PFSK-1 (cell line): ENCODE data around the gene TACC3.

Experiments used
- FOXP2 ChIP-seq: optimal IDR thresholded peaks from 2 replicates; pipeline ENCODE3; 2011; ENCODE audit warnings: borderline replicate concordance, control low read depth, inconsistent platforms; ENCODE audit not compliant: insufficient read depth; ENCODE audit errors: extremely low read length, extremely low read depth
- POLR2AphosphoS5 ChIP-seq: IDR thresholded peaks from 2 replicates; pipeline ENCODE4 v1.6.1; 2012; ENCODE audit warnings: low read depth, mild to moderate bottlenecking, control low read depth, low read length, moderate library complexity
- SIN3A ChIP-seq: IDR thresholded peaks from 2 replicates; pipeline ENCODE4 v1.6.1; 2012; ENCODE audit warnings: mild to moderate bottlenecking, low read length, moderate library complexity, borderline replicate concordance; ENCODE audit not compliant: insufficient read depth
- TAF1 ChIP-seq: IDR thresholded peaks from 2 replicates; pipeline ENCODE4 v1.6.1; 2012; ENCODE audit warnings: low read length, control low read depth, borderline replicate concordance; ENCODE audit not compliant: insufficient read depth
- TF ChIP-seq, protein P1 (sequence below), 2 experiments: IDR thresholded peaks; 2 replicates each; pipeline versions ENCODE4 v1.6.1 to v1.8.0; 2011 to 2012; ENCODE audit warnings: low read depth in 2 of 2, low read length in 2 of 2, control low read depth in 1 of 2, inconsistent platforms in 1 of 2, mild to moderate bottlenecking in 1 of 2, moderate library complexity in 1 of 2; ENCODE audit not compliant: insufficient read depth in 1 of 2

TACC3 gene

DNA sequence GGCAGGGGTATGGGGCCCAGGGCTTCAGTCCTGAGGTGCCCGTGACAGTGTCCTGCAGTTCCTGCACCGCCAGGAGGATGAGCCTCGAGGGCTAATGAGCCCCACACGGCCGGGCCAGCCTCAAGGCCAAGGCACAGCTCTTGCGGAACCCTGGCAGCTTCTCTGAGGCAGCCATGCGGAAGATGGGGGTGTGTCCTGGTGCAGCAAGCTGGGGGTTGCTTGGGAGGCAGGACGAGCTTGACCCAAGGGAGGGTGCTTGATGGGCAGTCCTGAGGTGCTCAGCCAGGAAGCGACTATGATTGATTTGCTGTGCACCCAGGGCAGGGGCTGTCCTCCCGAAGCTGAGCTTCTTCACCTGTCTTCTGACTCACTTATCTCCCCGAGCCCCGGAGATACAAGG, 62.6 kb downstream of the TACC3 start:
- TF ChIP-seq POLR2AphosphoS5 (no peak), TAF1 (no peak), SIN3A (no peak), FOXP2 (no peak)
- TF ChIP-seq, protein P1, sequence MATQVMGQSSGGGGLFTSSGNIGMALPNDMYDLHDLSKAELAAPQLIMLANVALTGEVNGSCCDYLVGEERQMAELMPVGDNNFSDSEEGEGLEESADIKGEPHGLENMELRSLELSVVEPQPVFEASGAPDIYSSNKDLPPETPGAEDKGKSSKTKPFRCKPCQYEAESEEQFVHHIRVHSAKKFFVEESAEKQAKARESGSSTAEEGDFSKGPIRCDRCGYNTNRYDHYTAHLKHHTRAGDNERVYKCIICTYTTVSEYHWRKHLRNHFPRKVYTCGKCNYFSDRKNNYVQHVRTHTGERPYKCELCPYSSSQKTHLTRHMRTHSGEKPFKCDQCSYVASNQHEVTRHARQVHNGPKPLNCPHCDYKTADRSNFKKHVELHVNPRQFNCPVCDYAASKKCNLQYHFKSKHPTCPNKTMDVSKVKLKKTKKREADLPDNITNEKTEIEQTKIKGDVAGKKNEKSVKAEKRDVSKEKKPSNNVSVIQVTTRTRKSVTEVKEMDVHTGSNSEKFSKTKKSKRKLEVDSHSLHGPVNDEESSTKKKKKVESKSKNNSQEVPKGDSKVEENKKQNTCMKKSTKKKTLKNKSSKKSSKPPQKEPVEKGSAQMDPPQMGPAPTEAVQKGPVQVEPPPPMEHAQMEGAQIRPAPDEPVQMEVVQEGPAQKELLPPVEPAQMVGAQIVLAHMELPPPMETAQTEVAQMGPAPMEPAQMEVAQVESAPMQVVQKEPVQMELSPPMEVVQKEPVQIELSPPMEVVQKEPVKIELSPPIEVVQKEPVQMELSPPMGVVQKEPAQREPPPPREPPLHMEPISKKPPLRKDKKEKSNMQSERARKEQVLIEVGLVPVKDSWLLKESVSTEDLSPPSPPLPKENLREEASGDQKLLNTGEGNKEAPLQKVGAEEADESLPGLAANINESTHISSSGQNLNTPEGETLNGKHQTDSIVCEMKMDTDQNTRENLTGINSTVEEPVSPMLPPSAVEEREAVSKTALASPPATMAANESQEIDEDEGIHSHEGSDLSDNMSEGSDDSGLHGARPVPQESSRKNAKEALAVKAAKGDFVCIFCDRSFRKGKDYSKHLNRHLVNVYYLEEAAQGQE (IDR thresholded peaks at IDR 0.05; ENCODE audit: insufficient read depth in 1 of 2, low read depth in 2 of 2, low read length in 2 of 2) = no peak

DNA sequence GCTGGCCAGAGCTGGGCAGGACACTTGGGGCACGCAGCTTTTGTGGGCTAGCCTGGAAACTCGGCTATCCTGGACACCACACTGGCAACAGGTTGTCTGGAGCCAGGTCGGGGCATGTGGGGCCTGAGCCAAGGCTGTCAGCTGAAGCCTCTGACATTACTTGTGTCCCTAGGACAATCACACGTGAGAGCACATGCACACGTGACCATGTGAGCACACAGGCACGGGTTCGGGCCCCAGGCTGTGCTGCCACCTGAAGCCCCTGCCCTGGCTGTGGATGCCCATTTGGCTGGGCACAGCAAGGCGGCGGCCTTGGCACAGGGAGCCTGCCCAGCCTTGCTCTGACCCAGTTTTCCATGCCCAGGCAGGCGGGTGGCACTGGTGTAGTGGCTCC, 63.1 kb downstream of the TACC3 start:
- TF ChIP-seq POLR2AphosphoS5 (no peak), TAF1 (no peak), SIN3A (no peak), FOXP2 (no peak)
- TF ChIP-seq, protein P1 (IDR thresholded peaks at IDR 0.05; ENCODE audit: insufficient read depth in 1 of 2, low read depth in 2 of 2, low read length in 2 of 2) = no peak

DNA sequence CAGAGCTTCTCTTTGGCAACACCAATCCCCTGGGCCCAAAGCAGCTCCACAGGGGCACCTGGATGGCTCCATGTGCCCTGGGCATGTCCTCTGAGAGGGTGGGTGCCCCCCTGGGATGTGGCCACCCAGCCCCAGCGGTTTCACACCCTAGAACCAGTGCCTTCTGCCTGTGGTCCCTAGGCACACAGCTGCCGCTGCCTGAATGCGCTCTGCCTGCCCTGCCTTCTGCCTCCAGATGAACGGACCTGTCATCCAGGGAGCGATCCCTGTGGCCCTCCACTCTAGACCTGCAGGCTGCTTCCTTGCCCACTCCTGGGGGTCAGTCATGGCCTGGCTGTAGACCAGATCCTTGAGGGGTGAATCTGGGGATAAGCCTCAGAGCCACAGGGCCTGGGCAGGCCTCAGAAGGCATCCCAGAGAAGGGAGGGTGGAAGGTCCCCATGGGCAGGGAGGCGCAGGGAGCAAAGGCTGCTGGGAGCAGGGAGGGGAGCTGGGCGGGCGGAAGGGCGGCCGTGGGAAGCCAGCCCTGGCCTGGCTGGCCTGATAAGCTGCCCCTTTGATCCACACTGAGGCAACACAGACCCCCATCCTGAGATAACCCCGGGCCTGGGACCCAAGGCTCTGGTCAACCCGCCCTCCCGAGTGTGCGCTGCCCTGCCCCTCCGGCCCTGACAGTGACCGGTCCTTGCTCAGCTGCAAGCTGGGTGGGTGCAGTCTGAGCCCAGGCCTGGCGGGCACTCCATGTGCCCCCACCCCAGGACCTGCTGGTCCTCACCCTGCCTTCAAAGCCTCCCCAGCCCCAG, 63.7 kb downstream of the TACC3 start:
- TF ChIP-seq, protein P1 (IDR thresholded peaks at IDR 0.05; ENCODE audit: insufficient read depth in 1 of 2, low read depth in 2 of 2, low read length in 2 of 2) = no peak

DNA sequence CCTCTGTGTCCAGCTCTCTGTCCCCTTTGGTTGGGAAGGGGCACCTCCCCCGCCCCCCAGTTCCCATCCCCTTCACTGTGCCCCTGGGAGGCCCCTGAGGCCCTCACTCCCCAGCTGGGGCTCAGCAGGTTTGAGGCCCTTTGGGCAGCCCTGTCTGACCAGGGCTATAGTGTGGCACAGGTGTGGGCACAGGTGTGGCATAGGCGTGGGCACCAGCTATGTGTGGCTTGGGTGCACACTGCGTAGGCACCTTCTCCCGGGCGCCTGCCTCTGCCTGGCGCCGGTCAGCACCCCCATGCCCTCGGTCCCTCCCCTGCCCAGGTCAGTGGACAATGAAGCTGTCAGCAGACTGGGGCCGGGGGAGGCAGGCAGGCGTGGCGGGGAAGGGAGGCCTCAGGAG, 64.3 kb downstream of the TACC3 start:
- TF ChIP-seq FOXP2 (no peak), TAF1 (no peak), POLR2AphosphoS5 (no peak), SIN3A (no peak)
- TF ChIP-seq, protein P1 (IDR thresholded peaks at IDR 0.05; ENCODE audit: insufficient read depth in 1 of 2, low read depth in 2 of 2, low read length in 2 of 2) = no peak
